Gastroesophageal sphincter (tissue), 4 donors: ENCODE data around the gene EGFR. TPM values are rescaled to one million over a fixed set of nuclear protein-coding genes. Genes with fewer than 3 reads are reported as not detected.

Source experiments
- ATAC-seq: fragments of 150-250 bp; one replicate; pipeline ENCODE4 v1.9.1; 2016; ENCODE audit warnings: mild to moderate bottlenecking, moderate library complexity
- H3K27ac ChIP-seq, 4 donors: fragments of 200-600 bp; sonication (generic) in 3 of 4; 1 replicate in 3 of 4; 2 replicates in 1 of 4; pipeline ENCODE4 v1.5.1; 2016 to 2019
- H3K27me3 ChIP-seq: fragments of 200-600 bp; sonication (generic); one replicate; pipeline ENCODE4 v1.5.1; 2019
- H3K36me3 ChIP-seq, 2 donors: fragments of 200-600 bp; sonication (generic); one replicate each; pipeline ENCODE4 v1.5.1; 2019; ENCODE audit warnings: control low read depth in 1 of 2
- H3K4me1 ChIP-seq, 3 donors: fragments of 200-600 bp; sonication (generic); 1 replicate in 2 of 3; 2 replicates in 1 of 3; pipeline ENCODE4 v1.5.1; 2016 to 2019; ENCODE audit warnings: control low read depth in 2 of 3
- H3K4me3 ChIP-seq, 2 donors: fragments of 200-600 bp; sonication (generic); one replicate each; pipeline ENCODE4 v1.5.1; 2019; ENCODE audit warnings: mild to moderate bottlenecking in 1 of 2, moderate library complexity in 1 of 2
- H3K9me3 ChIP-seq, 3 donors: fragments of 200-600 bp; sonication (generic); one replicate each; pipeline ENCODE4 v1.5.1; 2017 to 2019; ENCODE audit warnings: control low read depth in 2 of 3
- EP300 ChIP-seq: sonication (generic); formaldehyde crosslinking; IDR thresholded peaks from one replicate; pipeline ENCODE4 v1.6.1; 2017; ENCODE audit warnings: antibody characterized with exemption, mild to moderate bottlenecking
- POLR2A ChIP-seq, 2 donors: fragments of 450-650 bp; IDR thresholded peaks; one replicate each; pipeline ENCODE4 v1.6.1; 2017; ENCODE audit warnings: antibody characterized with exemption in 2 of 2, mild to moderate bottlenecking in 2 of 2, moderate library complexity in 1 of 2
- POLR2AphosphoS5 ChIP-seq: sonication (generic); formaldehyde crosslinking; IDR thresholded peaks from one replicate; pipeline ENCODE4 v1.6.1; 2017; ENCODE audit warnings: antibody characterized with exemption
- WGBS, 2 donors: methylation state at CpG; one replicate each; pipeline ENCODE4 v1.1.5; 2018; ENCODE audit warnings: low coverage in 1 of 2; 5-methylcytosine and 5-hydroxymethylcytosine counted together
- total RNA-seq, 4 donors: library from RNA; depleted of rRNA; stranded (reverse); fragments of >200 nt; gene quantifications; one replicate each; pipeline ENCODE4 v1.1.0, GENCODE V29; 2016
- TF ChIP-seq, protein P1 (sequence below), 4 experiments: fragments of 200-600 bp in 2 of 4; fragments of 450-650 bp in 2 of 4; sonication (generic) in 1 of 4; IDR thresholded peaks; one replicate each; pipeline ENCODE4 v1.5.1; 2017 to 2019; ENCODE audit warnings: antibody characterized with exemption in 4 of 4, mild to moderate bottlenecking in 2 of 4, moderate library complexity in 2 of 4

EGFR gene
- total RNA-seq, 4 donors from 2014 or later = 85.7 to 126 (median 111) TPM

GRCh38 chr7:55019691-55020465 is 1.1 kb downstream of the EGFR start:
- ATAC-seq = peak; percentile 16
- TF ChIP-seq POLR2A (IDR thresholded peaks at IDR 0.05) (peak; percentile 40 to 49), POLR2AphosphoS5 (no peak)
- TF ChIP-seq, protein P1, sequence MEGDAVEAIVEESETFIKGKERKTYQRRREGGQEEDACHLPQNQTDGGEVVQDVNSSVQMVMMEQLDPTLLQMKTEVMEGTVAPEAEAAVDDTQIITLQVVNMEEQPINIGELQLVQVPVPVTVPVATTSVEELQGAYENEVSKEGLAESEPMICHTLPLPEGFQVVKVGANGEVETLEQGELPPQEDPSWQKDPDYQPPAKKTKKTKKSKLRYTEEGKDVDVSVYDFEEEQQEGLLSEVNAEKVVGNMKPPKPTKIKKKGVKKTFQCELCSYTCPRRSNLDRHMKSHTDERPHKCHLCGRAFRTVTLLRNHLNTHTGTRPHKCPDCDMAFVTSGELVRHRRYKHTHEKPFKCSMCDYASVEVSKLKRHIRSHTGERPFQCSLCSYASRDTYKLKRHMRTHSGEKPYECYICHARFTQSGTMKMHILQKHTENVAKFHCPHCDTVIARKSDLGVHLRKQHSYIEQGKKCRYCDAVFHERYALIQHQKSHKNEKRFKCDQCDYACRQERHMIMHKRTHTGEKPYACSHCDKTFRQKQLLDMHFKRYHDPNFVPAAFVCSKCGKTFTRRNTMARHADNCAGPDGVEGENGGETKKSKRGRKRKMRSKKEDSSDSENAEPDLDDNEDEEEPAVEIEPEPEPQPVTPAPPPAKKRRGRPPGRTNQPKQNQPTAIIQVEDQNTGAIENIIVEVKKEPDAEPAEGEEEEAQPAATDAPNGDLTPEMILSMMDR (IDR thresholded peaks at IDR 0.05) = peak in 2 of 4 experiments; percentile 20 to 43
- Histone ChIP-seq H3K27me3 (peaks cover 8% of the 10 kb centered on the region), H3K36me3 (no peaks in the 10 kb centered on the region), H3K27ac (peak overlapping the region; percentile 94 to 97 (median 96)), H3K4me3 (peak overlapping the region; percentile 75), H3K9me3 (no peaks in the 10 kb centered on the region), H3K4me1 (peaks cover 1 to 59% (median 11%) of the 10 kb centered on the region in 3 donors)
- WGBS, 2 donors = 7% methylated on average over 3 of the region's 78 CpGs; no CpG with 5 or more reads in 1 of the 2 donors

DNA sequence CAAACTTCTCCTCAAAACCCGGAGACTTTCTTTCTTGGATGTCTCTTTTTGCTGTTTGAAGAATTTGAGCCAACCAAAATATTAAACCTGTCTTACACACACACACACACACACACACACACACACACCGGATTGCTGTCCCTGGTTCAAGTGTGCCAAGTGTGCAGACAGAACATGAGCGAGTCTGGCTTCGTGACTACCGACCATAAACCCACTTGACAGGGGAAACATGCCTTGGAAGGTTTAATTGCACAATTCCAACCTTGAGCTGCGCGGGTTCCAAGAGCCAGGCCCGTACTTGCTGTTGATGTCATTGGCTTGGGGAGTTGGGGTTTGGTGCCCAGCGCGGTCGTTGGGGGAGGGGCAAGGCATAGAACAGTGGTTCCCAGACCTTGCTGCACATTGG is 1.7 kb downstream of the EGFR start:
- H3K27ac ChIP-seq = peak overlapping the region; percentile 94 to 97 (median 96)
- H3K4me3 ChIP-seq = peak overlapping the region; percentile 75
- no peaks in the 10 kb centered on the region for H3K9me3 ChIP-seq
- H3K36me3 ChIP-seq = no peaks in the 10 kb centered on the region
- H3K27me3 ChIP-seq = peaks cover 8% of the 10 kb centered on the region
- H3K4me1 ChIP-seq = peaks cover 4 to 65% (median 11%) of the 10 kb centered on the region in 3 donors
- ATAC-seq = peak; percentile 20
- WGBS, 2 donors = 33 to 55% methylated on average over 10 to 11 of the region's 11 CpGs
- TF ChIP-seq POLR2A (IDR thresholded peaks at IDR 0.05) (no peak), EP300 (no peak), POLR2AphosphoS5 (peak; percentile 88)
- TF ChIP-seq, protein P1 (IDR thresholded peaks at IDR 0.05) = no peak

DNA sequence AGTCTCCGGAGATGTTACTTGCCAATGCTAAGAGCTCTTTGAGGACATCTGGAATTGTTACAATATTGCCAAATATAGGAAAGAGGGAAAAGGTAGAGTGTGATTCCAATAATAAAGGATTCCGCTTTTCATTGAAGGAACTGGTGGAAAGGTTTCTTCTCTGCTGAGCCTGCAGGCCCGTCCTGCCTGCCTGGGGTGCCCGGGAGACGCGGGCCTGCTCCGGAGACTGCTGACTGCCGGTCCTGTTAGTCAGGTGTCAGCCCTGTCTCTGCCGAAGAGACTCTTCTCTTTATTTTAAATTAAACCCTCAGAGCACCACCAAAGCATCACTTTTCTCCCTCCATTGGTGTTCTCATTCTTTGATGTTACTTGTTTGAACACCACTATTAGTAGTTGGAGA is 2.2 kb downstream of the EGFR start:
- Histone ChIP-seq H3K27me3 (peaks cover 8% of the 10 kb centered on the region), H3K4me3 (peak overlapping the region; percentile 75), H3K4me1 (peaks cover 4 to 71% (median 11%) of the 10 kb centered on the region in 3 donors), H3K27ac (peak overlapping the region; percentile 94 to 97 (median 96)), H3K9me3 (no peaks in the 10 kb centered on the region), H3K36me3 (no peaks in the 10 kb centered on the region)
- TF ChIP-seq, protein P1 (IDR thresholded peaks at IDR 0.05) = no peak
- TF ChIP-seq POLR2AphosphoS5 = no peak
- no peak for TF ChIP-seq POLR2A (IDR thresholded peaks at IDR 0.05)
- no peak for TF ChIP-seq EP300
- WGBS, 2 donors = 40 to 74% methylated on average over 8 to 9 of the region's 9 CpGs
- ATAC-seq = no peak

- ATAC-seq = peak; percentile 13
- Histone ChIP-seq H3K4me3 (peak overlapping the region; percentile 75), H3K36me3 (no peaks in the 10 kb centered on the region), H3K27ac (peak overlapping the region; percentile 94 to 97 (median 96)), H3K27me3 (peaks cover 8% of the 10 kb centered on the region), H3K9me3 (no peaks in the 10 kb centered on the region), H3K4me1 (peaks cover 7 to 79% (median 20%) of the 10 kb centered on the region in 3 donors)
- peak in 1 of 2 donors; percentile 17 for TF ChIP-seq POLR2A (IDR thresholded peaks at IDR 0.05)
- peak; percentile 60 for TF ChIP-seq POLR2AphosphoS5
- no peak for TF ChIP-seq EP300
- 25 to 27% methylated on average over 9 to 14 of the region's 17 CpGs for WGBS, 2 donors
Observed at GRCh38 chr7:55022002-55022985, 3.5 kb downstream of the EGFR start.

GRCh38 chr7:55023841-55024505 is 5.2 kb downstream of the EGFR start:
- no peak for ATAC-seq
- peak overlapping the region in 3 of 4 donors; percentile 76 to 95 (median 77) for H3K27ac ChIP-seq
- no peaks in the 10 kb centered on the region for H3K9me3 ChIP-seq
- H3K4me3 ChIP-seq = no peak overlapping the region
- H3K27me3 ChIP-seq = peaks cover 6% of the 10 kb centered on the region
- 56 to 77% methylated on average over 3 to 4 of the region's 4 CpGs for WGBS, 2 donors
- peaks cover 10 to 82% (median 11%) of the 10 kb centered on the region in 3 donors for H3K4me1 ChIP-seq
- H3K36me3 ChIP-seq = no peaks in the 10 kb centered on the region
- TF ChIP-seq EP300 = no peak
- no peak for TF ChIP-seq POLR2A (IDR thresholded peaks at IDR 0.05)
- TF ChIP-seq POLR2AphosphoS5 = no peak
- TF ChIP-seq, protein P1 (IDR thresholded peaks at IDR 0.05) = no peak
